Stimulated activated CD8-positive, alpha-beta memory T cell treated with anti-CD3 and anti-CD28 coated beads, Interleukin-2, amount 100 ng/mL, for 48 hours (primary cell): Measurements from ENCODE around the gene DDR2.
"Not testable (repeated sequence)": the region's sequence is repeated elsewhere in the genome, so short reads cannot be mapped to it uniquely, and the experiment has no call there.

Experiments used
- DNase-seq, 2 donors: peaks; one replicate each; pipeline ENCODE4 v3.0.0-alpha.2; 2020; ENCODE audit warnings: low read depth in 2 of 2

The DDR2 gene

GRCh38 chr1:162632217-162632666 is at the start of gene DDR2:
DDR2 (plus strand) TSS chr1:162632464; CDS start chr1:162719064, 86,600 bp downstream.
- DNase-seq: no peak

DNA sequence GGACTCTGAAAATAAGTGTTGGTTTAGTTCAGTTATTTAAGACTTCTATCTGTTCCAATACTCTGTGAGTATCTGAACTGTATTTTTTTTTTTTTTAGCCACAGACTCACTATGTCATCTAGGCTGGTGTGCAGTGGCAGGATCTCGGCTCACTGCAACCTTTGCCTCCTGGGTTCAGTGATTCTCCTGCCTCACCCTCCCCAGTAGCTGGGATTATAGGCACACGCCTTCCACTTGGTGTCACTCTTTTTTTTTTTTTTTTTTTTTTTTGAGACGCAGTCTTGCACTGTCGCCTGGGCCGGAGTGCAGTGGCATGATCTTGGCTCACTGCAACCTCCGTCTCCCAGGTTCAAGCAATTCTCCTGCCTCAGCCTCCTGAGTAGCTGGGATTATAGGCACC is 49.4 kb upstream of the DDR2 start:
- not testable (repeated sequence) for DNase-seq

DNA sequence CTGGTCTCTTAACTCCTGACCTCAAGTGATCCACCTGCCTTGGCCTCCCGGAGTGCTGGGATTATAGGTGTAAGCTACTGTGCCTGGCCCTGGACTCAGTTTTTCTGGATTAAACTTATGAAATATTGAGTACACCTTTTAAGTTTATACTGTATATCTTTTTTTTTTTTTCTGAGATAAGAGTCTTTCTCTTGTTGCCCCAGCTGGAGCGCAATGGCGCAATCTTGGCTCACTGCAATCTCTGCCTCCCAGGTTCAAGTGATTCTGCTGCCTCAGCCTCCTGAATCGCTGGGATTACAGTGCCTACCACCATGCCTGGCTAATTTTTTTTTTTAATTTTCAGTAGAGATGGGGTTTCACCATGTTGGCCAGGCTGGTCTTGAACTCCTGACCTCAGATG is 47.2 kb upstream of the DDR2 start:
- not testable (repeated sequence) for DNase-seq

DNA sequence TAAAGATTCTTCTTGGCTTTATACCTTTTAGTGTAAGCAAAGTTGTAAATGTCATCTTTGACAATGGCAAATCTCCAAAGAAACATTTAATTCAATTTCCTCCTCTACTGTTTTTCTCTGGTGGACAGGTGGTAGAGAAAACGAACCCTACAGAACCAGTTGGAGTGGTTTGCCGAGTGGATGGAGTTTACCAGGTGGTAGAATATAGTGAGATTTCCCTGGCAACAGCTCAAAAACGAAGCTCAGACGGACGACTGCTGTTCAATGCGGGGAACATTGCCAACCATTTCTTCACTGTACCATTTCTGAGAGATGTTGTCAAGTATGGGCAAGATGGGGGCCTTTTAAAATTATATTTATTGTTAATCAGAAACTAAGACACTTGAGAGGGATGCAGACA is 44.9 kb upstream of the DDR2 start:
- DNase-seq: no peak

GRCh38 chr1:162587761-162588260 is 44.5 kb upstream of the DDR2 start:
- no peak for DNase-seq

- no peak for DNase-seq
These were observed 42.2 kb upstream of the DDR2 start for GRCh38 chr1:162590101-162590500.

- DNase-seq: no peak
These were observed 41.6 kb upstream of the DDR2 start for GRCh38 chr1:162590686-162591085.

- no peak for DNase-seq
These were observed 35.6 kb upstream of the DDR2 start for GRCh38 chr1:162596514-162597170.

- no peak for DNase-seq
These were observed 32.8 kb upstream of the DDR2 start for GRCh38 chr1:162599451-162599850.

- DNase-seq: not testable (repeated sequence)
These were observed 29.1 kb upstream of the DDR2 start for GRCh38 chr1:162603117-162603516.

GRCh38 chr1:162605225-162605927 is 26.9 kb upstream of the DDR2 start:
- no peak for DNase-seq

DNA sequence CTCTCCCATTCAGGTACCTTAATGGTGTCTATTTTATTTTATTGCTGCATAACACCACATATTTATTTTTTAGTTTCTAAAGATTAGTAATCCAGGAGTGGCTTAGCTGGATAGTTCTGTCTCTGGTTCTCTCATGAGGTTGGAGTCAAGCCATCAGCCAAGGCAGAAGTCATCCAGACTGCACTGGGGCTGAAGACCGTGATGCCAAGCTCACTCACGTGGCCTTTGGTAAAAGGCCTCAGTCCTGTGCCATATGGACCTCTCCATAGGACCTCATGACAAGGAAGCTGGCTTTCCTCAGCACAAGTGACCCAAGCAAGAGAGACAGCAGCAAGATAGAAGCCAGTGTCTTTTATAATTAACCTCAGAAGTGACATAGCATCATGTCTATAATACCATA is 23.0 kb upstream of the DDR2 start:
- DNase-seq: no peak

DNA sequence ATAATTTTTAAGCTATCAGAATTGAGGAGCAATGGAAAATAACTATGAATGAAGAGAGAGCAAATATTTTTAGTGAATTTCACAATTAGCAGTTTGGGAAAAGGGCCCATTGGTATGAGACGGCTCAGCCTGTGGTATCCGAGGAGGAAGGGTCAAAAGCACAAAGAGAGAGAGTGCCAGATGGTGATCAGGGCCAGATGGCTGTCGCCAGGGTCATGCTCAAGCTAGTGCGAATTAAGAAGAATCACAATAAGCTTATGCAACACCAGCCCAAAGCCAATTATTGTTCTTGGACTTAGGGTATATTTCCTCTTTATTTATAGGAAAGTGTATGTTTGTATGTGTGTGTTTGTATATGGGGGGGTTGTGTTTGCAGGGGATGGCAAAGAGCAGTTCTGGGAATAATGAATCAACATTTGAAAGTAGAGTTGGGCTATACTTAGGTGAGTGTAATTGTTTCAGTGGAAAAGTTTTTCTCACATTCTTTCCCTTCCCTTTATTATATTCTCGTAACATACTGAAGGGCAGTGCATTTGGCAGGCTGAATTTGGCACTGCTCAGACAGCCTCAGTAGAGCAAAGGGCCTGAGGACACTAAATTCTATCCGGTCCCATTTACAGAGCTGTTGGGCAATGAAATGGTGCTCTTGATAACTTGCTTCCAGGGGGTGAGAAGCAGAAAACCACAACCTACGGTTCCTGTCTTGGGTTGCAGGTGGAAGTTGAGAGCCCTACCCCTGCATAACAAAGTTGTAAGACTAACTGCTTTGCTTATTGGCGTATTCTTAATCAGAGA is 19.5 kb upstream of the DDR2 start:
- DNase-seq: no peak

GRCh38 chr1:162616848-162617247 is 15.4 kb upstream of the DDR2 start:
- DNase-seq: no peak

DNA sequence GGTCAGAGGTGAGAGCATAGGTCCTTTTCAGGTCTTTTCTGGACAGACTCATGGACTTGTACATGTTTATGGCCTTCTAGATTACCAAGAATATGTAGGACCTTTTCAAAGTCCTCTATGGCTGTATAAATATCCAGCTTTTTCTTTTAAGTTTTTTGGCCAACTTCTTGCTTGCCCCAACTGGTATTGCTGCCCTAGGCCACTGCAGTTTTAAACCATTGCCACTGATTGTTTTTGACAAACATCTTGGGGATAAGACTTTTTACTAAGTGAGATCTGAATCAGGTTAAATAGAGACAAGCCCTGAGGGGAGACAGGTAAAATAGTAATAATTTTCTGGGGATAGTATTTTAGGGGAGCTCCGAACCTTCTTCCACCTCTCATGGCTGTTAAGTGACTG is 14.8 kb upstream of the DDR2 start:
- no peak for DNase-seq

GRCh38 chr1:162619076-162619475 is 13.2 kb upstream of the DDR2 start:
- no peak for DNase-seq

DNA sequence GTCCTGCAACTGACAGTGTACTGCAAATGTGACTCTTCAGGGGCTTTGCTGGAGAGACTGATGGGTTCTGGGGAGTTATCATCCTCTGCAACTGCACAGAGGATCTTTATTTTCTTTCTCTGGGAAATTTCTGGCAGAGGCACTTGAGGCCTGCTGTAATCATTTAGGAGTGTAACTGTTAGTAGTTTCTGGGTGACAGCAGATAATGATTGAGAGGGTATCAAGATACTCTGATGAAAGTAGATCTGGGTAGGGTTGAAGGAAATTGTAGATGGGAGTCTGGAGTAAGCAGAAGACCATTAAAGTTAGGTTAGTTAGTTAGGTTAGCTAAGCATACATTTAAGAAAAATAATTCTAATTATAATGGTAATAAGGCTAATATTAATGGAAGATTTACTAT is 11.0 kb upstream of the DDR2 start:
- no peak for DNase-seq

GRCh38 chr1:162625679-162626078 is 6.6 kb upstream of the DDR2 start:
- DNase-seq: no peak

DNA sequence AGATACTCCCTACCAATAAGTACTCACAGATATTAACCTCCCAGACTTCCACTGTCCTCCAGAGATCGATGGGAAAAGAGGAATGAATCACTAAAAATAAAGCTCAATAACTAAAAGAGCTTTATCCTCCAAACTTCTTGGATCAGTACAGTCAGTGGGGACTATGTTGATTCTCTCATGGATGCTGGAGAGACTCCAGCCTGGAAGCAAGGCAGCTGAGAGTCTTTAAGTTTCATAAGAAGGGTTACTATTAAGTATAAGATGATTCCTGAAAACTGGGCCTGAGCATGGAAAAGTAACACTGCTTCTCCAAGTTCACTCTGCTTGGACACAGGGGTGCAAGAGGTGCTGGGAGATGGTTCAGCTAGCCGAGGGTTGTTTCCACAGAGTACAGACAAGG is 6.2 kb upstream of the DDR2 start:
- DNase-seq: no peak

DNA sequence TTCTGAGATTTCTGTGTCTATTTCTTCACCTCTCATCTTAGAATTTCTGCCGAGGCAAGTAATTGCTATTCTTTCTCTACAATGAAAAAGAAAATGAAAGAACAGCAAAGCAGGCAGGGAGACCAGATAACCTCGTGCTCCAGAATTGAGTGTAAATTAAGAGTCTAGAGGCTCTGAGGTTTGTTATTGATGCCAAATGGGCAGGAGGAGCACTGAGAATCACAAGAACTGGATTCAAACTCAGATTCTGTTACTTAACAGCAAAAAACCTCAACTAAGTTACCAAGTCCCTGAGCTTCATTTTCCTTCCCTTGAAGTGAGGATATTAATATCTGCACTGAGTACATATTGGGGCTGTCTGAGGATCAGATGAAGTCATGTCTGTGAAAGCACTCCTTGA is 5.5 kb upstream of the DDR2 start:
- no peak for DNase-seq

DNA sequence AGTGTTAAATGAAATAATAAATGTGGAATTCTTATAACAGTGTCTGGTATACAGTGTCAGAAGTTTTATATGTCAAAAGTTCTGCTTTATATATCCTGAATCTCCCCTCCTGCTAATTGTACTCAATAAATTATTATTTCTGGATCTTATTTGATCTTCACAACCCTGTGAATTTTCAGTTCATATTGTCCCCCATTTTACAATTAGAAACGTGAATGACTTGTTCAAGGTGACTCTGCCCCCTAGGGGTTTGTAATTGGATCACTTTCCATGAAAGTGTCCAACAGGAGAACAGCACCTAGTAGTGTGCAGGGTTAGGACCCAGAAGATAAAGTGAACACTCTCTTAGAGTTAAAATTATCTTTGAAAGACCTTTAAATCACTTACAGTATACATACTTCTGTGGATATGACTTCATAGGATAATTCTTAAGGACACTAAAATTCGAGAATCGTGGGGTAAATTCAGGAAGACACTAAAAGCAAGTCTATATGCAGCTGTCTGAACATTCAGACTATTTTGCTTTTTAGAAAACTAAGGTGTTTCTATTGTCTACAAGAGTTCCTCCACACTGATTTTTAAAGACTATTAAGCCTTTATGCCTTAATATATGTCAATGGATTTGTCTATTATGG is 4.5 kb upstream of the DDR2 start:
- DNase-seq: no peak

DNA sequence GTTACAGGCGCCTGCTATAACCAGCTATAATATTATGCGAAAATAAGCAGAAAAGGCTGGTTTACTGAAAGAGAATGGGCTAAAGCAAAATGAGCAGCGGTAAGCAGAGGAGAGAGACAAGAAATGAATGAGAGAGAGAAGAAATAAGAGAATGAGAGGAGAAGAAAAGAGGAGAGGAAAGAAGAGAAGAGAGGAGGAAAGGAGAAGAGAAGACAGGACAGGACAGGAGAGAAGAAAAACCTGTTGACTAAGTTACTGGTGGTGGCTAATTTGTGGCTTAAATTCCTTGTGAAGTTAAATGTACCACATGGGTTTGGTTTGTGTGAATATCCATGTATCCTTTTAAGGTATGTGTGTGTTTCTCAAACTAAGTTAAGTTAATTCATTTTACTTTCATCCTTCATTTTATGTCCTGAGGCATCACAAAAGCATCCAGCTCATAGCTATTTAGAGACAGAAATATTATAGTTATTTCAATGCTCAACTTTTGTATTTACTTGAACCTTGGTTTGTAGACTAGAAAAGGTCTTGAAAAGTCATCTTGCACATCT is 3.1 kb upstream of the DDR2 start:
- DNase-seq: no peak
